GM18498 (cell line): ENCODE results near the gene SLC6A11.
A peak's percentile ranks its signal among the peaks of the same experiment; 100 is the strongest.

Experiments used
- ATAC-seq: cut with Tn5 transposase; IDR thresholded peaks from one replicate; pipeline ENCODE4 v1.9.1; 2021; ENCODE audit warnings: mild to moderate bottlenecking, moderate library complexity; ENCODE audit not compliant: unreplicated experiment

SLC6A11 gene

DNA sequence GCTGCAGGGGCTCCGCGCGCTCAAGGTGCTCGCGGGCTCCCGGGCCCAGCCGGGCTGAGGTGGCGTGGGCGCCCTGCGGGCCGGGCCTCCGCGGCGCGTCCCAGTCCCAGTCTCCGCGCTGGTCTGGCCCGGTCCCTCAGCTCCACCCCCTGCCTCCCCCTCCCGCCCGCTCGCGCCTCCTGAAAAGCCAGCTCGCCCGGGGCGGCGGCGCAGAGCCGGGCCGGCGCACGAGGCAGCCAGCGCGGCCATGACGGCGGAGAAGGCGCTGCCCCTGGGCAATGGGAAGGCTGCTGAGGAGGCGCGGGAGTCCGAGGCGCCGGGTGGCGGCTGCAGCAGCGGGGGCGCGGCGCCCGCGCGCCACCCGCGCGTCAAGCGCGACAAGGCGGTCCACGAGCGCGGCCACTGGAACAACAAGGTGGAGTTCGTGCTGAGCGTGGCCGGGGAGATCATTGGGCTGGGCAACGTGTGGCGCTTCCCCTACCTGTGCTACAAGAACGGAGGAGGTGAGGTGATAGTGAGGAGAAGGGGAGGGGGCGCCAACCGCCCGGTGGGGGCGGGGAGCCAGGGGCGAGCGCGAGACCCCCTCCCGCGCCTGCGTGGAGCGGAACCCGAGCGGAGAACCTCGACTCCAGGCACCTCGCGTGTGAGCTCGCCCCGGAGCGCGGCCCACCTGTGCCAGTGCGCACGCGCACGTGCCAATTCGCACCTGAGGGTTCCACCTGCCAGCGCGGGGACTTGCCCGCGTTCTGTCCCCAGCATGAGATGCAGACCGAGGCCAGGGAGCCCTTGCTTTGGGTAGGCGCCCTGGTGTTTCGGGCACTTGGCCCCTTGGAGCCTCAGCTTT lies at the start of gene SLC6A11:
Gene SLC6A11 (plus strand): TSS at position 210 of the 844 bp plus-strand sequence. CDS start 38 bp downstream, at position 248.
- no peak for ATAC-seq

GRCh38 chr3:10768708-10769394 lies 47.2 kb upstream of the SLC6A11 start:
- no peak for ATAC-seq

- ATAC-seq: no peak
Measured at GRCh38 chr3:10770547-10770946, 45.5 kb upstream of the SLC6A11 start.

DNA sequence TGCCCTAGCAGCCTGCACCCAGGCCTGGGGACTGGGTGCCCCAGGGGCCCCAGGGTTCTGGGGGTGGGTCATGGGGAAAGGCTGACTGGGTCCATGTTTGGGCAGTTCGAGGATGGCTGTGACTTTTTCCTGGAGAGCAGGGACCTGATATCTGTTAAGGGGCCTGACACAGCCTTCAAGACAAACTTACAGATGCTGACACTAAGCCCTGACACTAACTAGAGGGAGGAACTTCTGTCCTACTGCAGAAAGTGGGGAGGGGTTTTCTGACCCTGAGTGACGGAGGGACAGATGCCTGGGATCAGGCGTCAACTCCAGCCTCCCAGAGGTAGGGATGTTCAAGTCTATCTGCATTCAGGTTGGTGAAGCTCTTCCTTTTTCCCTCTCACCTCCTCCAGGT lies 45.0 kb upstream of the SLC6A11 start:
- no peak for ATAC-seq

DNA sequence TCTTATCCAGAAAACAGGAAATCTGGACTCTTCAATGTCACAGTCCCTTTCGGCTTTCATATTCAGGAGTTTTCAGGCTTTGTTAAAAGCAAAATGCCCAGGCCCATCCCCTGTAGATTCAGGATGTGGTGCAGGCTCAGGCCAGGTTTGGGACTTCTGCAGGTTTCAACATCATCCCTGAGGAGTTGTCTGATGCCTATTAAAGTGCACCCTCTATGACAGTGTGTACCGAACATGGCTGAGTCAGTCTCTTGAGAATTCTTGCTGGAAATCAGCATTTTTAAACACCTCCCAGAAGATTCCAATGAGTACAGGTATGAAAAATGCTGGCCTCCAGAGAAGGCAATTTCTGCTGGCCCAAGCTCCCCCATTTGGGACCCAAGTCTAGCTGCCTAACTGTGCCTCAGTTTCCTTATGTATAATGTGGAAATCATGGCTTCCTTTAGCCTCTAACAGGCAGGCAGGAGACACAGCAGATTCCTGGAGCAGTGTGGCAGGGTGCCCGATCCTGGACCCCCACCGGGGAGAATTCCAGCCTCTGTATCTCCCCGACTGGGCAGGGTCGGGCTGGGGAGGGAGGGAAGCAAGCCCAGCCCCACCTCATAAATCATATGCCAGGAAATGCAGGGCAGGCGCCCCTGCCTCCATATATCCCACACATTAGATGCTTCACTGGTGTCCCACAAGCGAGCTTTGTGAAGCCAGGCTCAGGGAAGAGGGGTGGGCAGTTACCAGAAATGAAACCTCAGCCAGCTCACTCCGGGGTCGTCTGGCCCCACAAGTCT lies 44.4 kb upstream of the SLC6A11 start:
- no peak for ATAC-seq

DNA sequence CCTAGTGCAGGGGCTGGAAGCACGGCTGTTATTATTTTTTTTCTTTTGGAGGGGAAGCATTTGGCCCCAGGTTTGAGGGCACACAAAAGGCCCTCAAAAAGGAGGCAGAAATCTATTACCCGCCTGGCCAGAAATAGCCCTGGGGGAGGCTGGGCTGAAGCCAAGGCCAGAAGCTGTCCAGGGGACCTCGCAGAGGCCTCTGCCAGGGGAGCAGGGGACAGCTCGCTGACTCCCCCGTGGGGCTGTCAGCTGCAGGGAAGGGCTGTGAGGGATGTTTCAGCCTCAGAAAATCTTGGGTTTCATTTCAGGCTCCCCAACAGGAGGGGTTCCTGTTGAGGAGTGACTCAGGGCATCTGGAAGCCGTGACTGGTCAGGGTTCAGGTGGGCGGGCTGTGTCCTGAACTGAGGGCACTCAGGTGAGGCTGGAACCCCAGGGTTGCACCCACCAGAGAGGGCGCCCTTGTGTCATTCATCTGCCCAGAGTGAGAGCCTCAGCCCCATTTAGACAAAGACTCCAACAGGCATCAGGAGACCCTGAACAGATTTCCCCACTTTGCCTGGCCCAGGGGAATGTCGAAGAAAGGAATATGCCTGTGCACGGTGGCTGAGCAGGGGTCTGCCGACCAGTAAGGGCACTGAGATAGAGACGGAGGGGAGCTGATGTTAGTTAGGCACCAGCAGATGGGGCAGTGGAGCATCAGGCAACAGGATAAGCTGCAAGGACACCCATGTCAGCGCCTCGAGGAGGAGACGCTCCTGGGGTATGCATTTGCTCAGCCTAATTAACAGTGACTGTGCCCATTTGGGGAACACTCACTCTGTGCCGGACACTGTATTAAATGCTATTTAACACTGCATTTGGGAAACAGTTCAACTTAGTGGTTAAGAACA lies 43.5 kb upstream of the SLC6A11 start:
- ATAC-seq: no peak

DNA sequence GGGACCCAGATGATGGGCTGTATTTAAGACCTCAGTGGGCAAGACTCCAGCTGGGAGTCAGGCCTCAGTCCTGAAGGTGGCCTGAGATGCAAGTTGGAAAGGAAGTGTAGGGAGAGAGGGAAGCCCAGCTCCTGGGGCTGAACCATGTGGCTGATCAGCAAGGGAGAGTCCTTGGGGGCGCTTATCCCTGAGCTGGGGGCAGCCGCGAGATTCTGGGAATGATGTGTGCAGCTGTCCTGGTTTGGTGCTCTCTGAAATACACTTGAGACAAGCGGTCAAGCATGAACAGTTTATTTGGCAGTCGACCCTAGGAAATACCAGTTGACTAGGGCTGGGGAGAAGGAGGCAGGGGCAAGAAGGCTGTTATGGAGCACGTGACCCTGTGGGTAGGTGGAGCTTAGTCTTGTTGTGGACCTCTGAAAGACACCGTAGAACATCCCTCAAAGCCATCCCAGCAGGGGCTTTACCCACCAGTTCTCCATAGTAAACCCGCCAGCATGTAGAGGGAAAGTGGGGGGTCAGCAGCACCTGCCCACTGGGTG lies 41.8 kb upstream of the SLC6A11 start:
- no peak for ATAC-seq

DNA sequence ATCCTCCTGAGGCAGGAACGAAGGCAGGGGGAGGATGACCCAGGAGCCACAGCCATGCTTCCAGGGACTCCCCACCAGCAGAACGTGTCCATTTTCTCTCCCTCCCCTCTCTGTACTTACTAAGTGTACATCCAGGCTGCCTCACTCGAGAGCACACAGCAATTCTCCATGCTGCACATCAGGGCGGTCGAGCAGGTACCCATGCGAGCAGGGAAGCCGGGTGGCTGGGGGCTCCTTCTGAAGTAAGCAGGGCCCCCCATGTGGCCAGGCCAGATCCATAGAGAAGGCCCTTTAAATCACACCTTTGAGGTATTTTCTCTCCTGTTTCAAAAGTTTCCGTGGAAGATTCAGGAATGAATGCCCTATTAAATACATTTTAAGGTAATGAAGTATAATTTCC lies 41.2 kb upstream of the SLC6A11 start:
- ATAC-seq: no peak

DNA sequence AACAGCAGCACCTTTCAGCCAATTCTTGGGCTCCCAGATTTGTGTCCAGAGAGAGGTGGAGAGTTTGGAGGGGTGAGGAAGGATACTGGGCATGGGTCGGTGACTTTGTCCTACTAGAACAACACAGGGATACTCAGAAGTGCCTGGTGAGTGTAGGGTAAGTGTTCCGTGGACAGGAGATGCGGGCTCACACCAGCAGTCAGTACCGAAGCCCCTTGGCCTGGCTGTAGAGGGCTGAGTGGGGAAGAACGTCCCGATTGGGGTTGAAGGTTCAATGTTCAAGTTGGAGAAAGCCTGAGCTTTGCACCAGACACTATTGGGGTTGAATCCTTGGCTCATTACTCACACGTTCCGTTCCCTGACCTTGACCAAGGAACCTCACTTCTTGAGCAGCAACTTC lies 40.8 kb upstream of the SLC6A11 start:
- ATAC-seq: no peak

DNA sequence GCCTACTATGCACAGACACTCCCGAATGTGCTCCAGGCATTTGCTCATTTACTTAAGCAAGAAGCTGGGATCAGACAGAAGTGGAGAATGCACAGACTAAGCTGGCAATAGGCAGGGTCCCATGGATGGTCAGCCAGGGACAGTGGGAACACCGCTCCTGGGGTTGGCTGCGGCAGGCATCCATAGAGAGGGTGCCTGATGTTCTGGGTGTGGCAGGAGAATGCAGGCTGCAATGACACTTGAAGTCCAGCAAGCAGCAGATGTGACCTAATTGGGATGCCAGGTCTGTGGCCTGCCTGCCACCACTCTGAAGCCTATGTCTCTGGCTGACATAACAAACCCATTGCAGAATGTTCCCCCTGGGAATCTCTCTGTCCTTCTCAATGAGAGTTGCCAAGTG lies 40.2 kb upstream of the SLC6A11 start:
- no peak for ATAC-seq

DNA sequence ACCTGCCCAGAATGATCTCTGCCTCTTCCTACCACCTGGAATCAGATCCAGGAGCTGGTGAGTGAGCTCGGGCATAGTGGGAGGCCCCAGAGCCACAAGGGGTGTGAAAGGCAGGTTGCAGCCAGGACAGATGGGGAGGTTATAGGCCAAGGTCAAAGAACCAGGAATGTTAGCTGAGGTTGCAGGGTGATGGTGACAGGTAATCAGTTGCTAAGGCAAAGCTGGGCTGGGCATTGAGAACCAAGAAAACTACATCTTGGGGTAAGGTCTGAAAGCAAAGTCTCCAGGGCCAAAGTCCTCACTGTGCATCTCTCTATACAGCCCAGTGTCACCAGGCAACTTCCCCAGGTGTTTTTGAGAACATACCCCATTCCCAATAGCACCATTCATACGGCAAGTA lies 38.4 kb upstream of the SLC6A11 start:
- no peak for ATAC-seq

DNA sequence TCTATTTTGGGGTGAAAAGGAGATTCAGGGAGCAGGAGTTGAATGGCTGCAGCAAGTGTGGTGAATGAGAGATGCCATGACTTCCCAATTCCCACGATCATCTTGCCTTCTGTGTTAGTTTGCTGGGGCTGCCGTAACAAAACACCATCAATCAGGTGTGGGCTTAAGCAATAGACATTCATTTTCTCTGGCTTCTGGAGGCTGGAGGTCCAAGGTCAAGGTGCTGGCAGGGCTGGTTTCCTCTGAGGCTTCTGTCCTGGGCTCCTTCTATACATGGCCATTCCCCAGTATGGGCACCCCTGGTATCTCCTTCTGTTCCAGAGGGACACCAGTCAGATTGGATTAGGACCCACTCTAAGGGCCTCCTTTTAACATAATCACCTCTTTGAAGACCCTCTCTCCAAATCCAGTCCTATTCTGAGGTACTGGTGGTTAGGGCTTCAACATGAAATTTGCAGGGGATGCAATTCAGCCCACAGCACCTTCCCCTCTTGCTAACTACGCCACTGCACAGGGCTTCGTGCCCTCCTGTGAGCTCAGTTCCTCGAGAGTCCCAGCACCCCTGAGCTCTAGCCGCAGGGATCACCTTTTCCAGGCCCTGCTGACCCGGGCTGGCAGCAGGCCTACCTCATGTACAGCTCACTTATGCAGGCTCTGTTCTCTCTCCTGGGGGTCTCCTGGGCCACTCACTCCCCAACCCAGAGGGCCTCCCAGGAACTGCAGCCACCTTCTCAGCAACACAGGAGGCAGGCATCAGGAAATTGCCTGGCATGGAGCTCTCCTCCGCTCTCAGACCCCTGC lies 37.3 kb upstream of the SLC6A11 start:
- ATAC-seq: no peak

DNA sequence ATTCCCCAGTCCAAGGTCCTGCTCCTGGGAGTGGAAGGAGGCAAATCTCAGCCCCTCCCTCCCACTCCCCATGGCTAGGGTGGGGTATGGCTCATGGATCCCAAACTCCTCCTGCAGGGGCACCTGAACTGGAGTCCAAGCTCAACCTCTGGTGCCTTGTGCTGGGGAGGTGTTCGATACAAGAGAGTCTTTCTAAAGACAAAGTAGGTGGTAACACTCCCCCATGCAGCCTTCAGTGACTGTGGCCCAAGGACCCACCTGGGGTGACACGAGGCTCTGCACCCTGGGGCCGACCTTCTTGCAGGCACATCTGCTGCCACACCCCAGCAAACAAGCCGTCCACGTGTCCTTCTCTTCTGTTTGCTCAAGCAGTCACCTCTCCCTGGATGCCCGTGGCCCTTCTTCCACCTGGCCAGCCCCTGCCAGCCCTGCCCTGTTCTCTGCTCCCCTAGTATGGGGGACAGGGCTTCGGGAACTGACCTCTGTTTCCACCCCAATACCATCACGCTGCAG lies 36.7 kb upstream of the SLC6A11 start:
- ATAC-seq: no peak

- no peak for ATAC-seq
Measured at GRCh38 chr3:10780243-10780642, 35.8 kb upstream of the SLC6A11 start.

GRCh38 chr3:10780922-10781321 lies 35.1 kb upstream of the SLC6A11 start:
- ATAC-seq: no peak

DNA sequence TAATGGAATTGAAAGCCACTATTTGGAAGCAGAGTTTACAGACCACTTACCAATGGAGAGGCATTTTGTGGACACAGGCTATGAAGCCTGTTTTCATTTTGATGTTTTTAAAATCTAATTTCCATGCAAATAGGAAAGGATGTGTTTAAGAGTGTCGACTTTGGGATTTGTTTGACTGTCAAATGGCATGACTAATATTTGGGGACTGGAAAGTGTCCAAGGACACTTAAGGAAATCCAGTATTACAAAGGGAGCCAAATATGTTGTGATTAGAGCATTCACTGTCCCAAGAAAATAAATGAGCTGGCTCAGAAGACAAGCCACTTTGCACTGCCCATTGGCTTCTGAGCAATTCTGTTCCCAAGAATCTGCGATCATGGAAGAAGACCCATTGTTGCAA lies 34.0 kb upstream of the SLC6A11 start:
- ATAC-seq: no peak

- ATAC-seq: peak; percentile 53
Measured at GRCh38 chr3:10783360-10784351, 32.4 kb upstream of the SLC6A11 start.

DNA sequence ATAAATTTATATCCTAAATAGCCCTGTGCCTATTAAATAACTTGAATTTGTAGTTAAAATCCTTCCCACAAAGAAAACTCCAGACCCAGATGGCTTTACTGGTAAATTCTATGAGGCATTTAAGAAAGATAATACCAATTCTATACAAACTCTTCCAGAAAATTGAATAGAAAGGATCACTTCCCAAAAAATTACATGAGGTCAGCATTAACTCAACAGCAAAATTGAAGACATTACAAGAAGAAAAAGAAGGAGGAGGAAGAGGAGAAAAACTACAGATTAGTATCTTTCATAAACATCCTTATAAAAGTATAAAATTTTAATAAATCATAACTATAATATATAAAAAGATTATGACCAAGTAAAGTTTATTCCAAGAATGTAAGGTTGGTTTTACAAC lies 29.4 kb upstream of the SLC6A11 start:
- no peak for ATAC-seq
